ENCODE data around the gene IFI27L1. TPM values are rescaled to one million over a fixed set of nuclear protein-coding genes. Genes with fewer than 3 reads are reported as not detected.
A peak's percentile ranks its signal among the peaks of the same experiment; 100 is the strongest.

IFI27L1 gene
- total RNA-seq, 2 donors from 2014 or later = 59.6 to 71.4 TPM

- DNase-seq = no peak
- no peak overlapping the region for H3K27ac Mint-ChIP-seq
- ATAC-seq (replicated peaks in 1 of 2) = no peak
- H3K9me3 Mint-ChIP-seq = no peaks in the 10 kb centered on the region
- no peaks in the 10 kb centered on the region for H3K36me3 Mint-ChIP-seq (ENCODE audit: insufficient read depth in 2 of 2)
- no peak overlapping the region for H3K4me3 Mint-ChIP-seq
- peaks cover 18% of the 10 kb centered on the region for H3K4me1 Mint-ChIP-seq (ENCODE audit: low read depth)
- peaks cover 5% of the 10 kb centered on the region for H3K27me3 Mint-ChIP-seq (ENCODE audit: low read depth)
These were observed 61.7 kb downstream of the IFI27L1 start for GRCh38 chr14:94142836-94143235.

- ATAC-seq (replicated peaks in 1 of 2) = peak in 1 of 2 donors; percentile 53
- H3K27ac Mint-ChIP-seq = no peak overlapping the region
- peak in 1 of 2 donors; percentile 16 for DNase-seq
- no peak overlapping the region for H3K4me3 Mint-ChIP-seq
- peaks cover 18% of the 10 kb centered on the region for H3K4me1 Mint-ChIP-seq (ENCODE audit: low read depth)
- H3K9me3 Mint-ChIP-seq = no peaks in the 10 kb centered on the region
- no peaks in the 10 kb centered on the region for H3K36me3 Mint-ChIP-seq (ENCODE audit: insufficient read depth in 2 of 2)
- peaks cover 5% of the 10 kb centered on the region for H3K27me3 Mint-ChIP-seq (ENCODE audit: low read depth)
These were observed 62.1 kb downstream of the IFI27L1 start for GRCh38 chr14:94143239-94143638.

- H3K9me3 Mint-ChIP-seq = no peaks in the 10 kb centered on the region
- H3K27ac Mint-ChIP-seq = no peak overlapping the region
- no peaks in the 10 kb centered on the region for H3K36me3 Mint-ChIP-seq (ENCODE audit: insufficient read depth in 2 of 2)
- no peak for DNase-seq
- ATAC-seq (replicated peaks in 1 of 2) = no peak
- H3K27me3 Mint-ChIP-seq (ENCODE audit: low read depth) = peaks cover 4% of the 10 kb centered on the region
- H3K4me3 Mint-ChIP-seq = no peak overlapping the region
- H3K4me1 Mint-ChIP-seq (ENCODE audit: low read depth) = peaks cover 18% of the 10 kb centered on the region
These were observed 62.6 kb downstream of the IFI27L1 start for GRCh38 chr14:94143711-94144110.

GRCh38 chr14:94144765-94145164 is 63.7 kb downstream of the IFI27L1 start:
- peaks cover 18% of the 10 kb centered on the region for H3K4me1 Mint-ChIP-seq (ENCODE audit: low read depth)
- H3K27ac Mint-ChIP-seq = no peak overlapping the region
- H3K9me3 Mint-ChIP-seq = no peaks in the 10 kb centered on the region
- no peaks in the 10 kb centered on the region for H3K27me3 Mint-ChIP-seq (ENCODE audit: low read depth)
- peak in 1 of 2 donors; percentile 33 for ATAC-seq (replicated peaks in 1 of 2)
- DNase-seq = no peak
- no peaks in the 10 kb centered on the region for H3K36me3 Mint-ChIP-seq (ENCODE audit: insufficient read depth in 2 of 2)
- no peak overlapping the region for H3K4me3 Mint-ChIP-seq

- H3K9me3 Mint-ChIP-seq = no peaks in the 10 kb centered on the region
- H3K27ac Mint-ChIP-seq = no peak overlapping the region
- H3K4me1 Mint-ChIP-seq (ENCODE audit: low read depth) = peaks cover 18% of the 10 kb centered on the region
- H3K4me3 Mint-ChIP-seq = no peak overlapping the region
- DNase-seq (no peak), ATAC-seq (replicated peaks in 1 of 2) (peak in 1 of 2 donors; percentile 19)
- H3K36me3 Mint-ChIP-seq (ENCODE audit: insufficient read depth in 2 of 2) = no peaks in the 10 kb centered on the region
- peaks cover 2% of the 10 kb centered on the region for H3K27me3 Mint-ChIP-seq (ENCODE audit: low read depth)
These were observed 64.9 kb downstream of the IFI27L1 start for GRCh38 chr14:94145902-94146527.

Other genes starting within 250 kb of the IFI27L1 start
- not detected for gene FAM181A, start 154.0 kb upstream of the IFI27L1 start, total RNA-seq
- gene ASB2, start 104.7 kb upstream of the IFI27L1 start, total RNA-seq = 10 to 100 TPM; 43.3 to 45.6 TPM
- gene CCDC197, start 84.0 kb upstream of the IFI27L1 start, total RNA-seq = 1 to 10 TPM; 1.6 to 2.2 TPM
- 1 to 10 TPM; 1.9 to 2.1 TPM for gene OTUB2, start 55.0 kb upstream of the IFI27L1 start, total RNA-seq
- 100 to 1,000 TPM; 193 to 197 TPM for gene DDX24, start 108 bp upstream of the IFI27L1 start, total RNA-seq
- gene IFI27, start 29.4 kb downstream of the IFI27L1 start, total RNA-seq = 1 to 10 TPM; 5.1 to 7.7 TPM
- 10 to 100 TPM; 52.0 to 66.0 TPM for gene IFI27L2, start 48.3 kb downstream of the IFI27L1 start, total RNA-seq
- 1 to 10 TPM; 6.2 to 9.5 TPM for gene PPP4R4, start 93.0 kb downstream of the IFI27L1 start, total RNA-seq
- gene SERPINA10, start 212.0 kb downstream of the IFI27L1 start, total RNA-seq = not detected
- not detected for gene SERPINA6, start 242.0 kb downstream of the IFI27L1 start, total RNA-seq